ENCODE results near the gene ELOVL5.

Gene ELOVL5

GRCh38 chr6:53268858-53269608, 79.7 kb downstream of the ELOVL5 start:
- no peak for DNase-seq

DNA sequence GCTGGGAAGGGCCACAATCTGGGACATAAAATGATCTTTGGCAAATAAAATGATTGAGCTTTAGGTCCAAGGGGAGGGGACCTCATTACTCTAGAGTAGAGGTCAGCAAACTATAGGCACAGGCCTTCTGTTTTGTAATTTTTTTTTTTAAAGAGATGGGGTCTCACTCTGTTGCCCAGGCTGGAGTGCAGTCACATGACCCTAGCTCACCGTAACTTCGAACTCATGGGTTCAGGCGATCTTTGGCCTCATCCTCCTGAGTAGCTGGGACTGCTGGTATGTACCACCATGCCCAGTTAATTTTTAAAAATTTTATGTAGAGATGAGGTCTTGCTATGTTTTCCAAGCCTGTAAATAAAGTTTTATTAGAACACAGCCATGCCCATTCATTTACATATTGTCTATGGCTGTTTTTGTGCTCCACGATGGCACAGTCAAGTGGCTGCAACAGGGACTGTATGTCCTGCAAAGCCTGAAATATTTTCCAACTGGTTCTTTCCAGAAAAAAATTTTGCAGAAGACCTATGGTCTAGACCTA, 82.1 kb downstream of the ELOVL5 start:
- no peak for DNase-seq

DNA sequence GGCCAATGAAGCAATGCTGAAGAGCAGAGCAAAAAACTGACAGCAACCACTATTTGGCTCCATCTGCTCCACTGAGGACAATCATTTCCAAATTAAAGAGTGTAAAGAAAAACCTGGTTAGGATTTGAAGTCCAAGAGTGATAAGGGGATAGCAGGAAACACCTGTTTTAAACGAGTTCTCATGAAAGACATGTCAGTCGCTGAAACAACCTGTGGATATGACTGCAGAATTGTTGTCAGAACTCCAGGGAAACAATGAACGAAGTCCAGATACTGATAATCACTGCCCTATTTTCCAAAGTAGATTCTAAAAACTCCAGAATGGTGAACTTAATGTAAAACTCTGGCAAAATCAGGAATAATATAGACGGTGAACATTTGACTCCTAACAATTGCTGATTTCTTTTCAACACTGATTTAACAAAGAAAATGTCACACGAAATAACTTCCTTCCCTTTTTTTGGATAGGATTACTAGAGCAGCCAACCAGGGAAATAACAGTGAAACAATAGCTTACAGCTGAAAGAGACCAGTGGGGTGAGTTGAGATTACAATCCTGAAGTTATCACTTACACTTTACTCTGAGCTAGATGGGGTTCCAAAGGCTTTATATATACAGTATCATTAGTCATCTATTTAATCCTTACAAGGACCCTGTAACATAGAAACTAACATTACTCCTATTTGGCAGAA, 83.7 kb downstream of the ELOVL5 start:
- no peak for DNase-seq

- DNase-seq = no peak
Measured at GRCh38 chr6:53264337-53264736, 84.4 kb downstream of the ELOVL5 start.

GRCh38 chr6:53263917-53264316, 84.8 kb downstream of the ELOVL5 start:
- DNase-seq = no peak

- no peak for DNase-seq
Measured at GRCh38 chr6:53259860-53260580, 88.7 kb downstream of the ELOVL5 start.

DNA sequence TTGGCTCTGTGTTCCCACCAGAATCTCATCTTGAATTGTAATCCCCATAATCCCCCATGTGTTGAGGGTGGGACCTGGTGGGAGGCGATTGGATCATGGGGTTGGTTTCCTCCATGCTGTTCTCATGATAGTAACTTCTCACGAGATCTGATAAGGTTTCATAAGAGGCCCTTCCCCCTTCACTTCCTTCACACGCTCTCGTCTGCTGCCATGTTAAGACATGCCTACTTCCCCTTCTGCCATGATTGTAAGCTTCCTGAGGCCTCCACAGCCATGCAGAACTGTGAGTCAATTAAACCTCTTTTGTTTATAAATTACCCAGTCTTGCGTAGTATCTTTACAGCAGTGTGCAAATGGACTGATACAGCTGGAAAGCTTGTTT, 90.0 kb downstream of the ELOVL5 start:
- no peak for DNase-seq

DNA sequence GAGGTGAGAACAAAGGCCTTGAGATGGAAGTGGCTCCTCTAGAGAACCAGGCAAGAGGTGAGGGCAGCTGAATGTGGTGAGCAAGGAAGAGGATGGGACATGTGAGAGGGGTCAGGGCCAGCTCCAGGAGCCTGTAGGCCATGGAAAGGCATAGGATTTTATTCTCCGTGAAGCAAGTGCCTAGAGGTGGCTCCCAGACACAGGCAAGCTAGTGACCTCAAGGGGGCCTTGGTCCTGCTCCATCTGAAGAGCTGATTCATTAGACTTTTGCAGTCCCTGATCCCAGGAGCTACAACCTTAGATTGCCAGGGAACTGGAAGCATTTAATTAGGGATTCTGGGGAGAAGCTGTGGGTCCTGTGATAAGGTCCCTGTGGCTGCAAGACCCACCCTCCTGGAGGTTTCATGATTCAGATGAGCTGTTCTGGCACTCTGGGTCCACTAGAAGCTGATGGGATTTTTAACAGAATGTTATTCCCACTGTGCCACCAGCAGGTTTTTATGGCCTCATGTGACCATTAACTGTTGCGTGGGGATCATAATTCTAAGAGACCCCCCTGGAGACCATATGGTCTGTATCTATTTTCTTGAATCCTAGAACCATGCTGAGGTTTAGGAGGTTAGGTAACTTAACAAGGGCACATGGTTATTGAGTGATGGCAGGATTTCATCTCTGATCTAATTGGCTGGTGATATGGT, 90.5 kb downstream of the ELOVL5 start:
- DNase-seq = no peak

- no peak for DNase-seq
Measured at GRCh38 chr6:53257533-53257932, 91.2 kb downstream of the ELOVL5 start.

DNA sequence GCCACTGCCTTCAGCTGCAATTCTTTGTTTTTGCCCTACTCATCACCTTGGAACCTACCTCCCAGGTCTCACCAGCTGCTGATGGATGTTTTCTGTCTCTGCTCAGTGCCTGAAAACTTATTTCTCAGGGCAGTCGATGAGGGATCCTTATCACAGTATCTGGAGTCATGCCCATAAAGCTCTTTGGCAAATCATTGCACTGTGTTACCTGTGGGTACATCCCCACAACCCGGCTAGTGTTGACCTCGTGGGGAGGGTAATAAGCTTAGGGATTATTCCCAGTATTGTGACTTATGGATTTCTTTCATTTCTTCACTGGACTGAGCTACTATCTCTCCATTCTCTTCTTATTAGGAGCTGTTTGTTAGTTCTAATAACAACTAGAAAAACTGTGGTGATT, 91.7 kb downstream of the ELOVL5 start:
- DNase-seq = no peak

GRCh38 chr6:53252177-53252692, 96.5 kb downstream of the ELOVL5 start:
- no peak for DNase-seq

DNA sequence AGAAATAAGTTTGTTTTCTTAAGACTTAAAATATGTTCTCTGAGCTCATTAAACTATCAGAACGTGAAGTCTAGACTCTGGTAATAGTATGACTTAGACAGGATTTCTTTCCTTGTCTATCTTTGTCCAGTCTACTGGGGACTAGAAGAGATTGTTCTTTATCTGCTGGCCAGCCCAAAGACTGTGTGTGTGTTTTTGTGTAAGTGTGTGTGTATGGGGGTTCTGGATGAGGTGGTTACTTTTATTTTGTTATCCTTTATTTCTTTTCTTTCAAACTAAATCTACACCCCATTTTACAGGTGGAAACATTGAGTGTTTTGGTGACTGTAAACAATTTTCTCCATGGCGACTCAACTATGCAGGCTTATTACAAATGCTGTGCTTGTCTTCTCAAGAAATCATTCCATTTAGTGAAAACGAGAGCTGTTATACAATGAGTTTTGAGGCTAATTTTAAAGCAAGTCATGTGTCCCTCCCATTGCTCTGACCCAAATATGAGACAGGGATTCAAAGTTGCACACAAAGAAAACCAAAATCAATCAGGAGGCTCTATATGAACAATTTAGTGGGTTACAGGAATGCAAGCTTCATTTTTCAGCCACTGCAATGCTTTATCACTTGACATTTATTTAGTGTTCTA, 97.6 kb downstream of the ELOVL5 start:
- DNase-seq = no peak

DNA sequence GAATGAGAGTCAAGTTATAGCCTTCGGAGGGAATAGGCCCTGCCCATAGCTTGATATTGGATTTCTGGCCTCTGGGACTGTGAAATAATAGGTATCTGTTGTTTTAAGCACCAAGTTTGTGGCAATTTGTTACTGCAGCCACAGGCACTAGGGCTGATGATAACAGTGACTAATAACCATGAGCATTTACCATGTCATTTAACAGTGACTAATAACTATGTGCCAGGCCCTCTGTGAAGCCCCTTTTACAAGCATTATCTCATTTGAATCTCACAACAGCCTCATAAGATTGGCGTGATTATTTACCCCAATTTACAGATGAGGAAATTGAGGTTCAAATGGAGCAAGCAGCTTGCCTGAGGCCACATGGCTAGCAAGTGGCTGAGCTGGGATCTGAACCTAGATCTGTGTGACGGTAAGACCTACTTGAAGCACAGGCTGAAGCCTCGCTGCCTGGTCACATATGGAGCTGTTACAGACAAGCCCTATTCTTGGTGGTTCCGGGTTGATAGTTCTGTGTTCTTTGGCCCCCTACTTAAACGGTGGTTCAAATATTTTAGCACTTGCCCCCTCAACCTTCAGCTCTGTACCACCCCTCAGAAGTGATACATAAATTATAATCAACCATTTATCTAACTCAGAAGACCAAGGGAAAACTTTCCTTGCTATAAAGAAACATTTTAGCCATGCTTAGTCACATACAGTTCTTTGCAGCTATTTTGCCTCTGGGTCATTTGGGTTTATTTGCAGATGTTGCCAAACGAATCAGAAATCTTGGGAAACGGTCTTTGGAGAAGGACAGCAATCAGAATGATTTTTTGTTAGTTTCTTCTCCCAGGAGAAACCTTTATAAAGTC, 98.3 kb downstream of the ELOVL5 start:
- DNase-seq = no peak

DNA sequence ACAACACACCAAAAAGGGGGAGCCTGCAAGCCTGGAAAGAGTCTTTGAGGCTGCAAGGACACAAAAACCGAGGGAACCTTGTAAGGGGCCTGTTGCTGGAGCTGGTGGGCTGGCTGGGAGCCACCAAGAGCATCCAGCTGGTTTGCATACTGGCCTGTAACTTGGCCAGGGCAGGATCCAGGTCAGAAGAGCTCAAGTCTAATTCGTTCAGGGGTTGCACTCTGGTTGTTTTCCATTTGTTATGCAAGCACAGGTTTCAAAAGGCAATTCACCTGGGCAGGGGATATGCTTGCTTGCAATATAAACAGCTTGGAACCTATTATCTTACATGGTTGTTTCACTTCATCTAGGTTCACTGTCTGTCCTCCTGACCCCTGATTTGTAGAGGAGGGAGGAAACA, 101.8 kb downstream of the ELOVL5 start:
- DNase-seq = no peak

DNA sequence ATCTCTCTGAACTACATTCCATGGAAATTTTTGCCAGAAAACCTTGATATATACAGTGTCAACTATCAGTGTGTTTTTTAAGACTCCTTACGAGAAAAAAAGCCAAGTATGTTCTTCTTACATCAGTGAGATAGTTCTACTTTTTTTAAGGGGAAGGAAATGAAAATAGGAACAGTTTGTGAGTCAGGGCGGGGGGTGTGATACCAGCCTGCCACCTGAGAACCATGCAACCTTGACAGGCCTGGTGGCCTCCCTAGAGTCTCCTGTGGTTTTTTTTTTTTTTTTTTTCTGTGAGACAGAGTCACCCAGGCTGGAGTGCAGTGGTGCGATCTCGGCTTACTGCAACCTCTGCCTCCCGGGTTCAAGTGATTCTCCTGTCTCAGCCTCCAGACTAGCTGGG, 103.8 kb downstream of the ELOVL5 start:
- no peak for DNase-seq

DNA sequence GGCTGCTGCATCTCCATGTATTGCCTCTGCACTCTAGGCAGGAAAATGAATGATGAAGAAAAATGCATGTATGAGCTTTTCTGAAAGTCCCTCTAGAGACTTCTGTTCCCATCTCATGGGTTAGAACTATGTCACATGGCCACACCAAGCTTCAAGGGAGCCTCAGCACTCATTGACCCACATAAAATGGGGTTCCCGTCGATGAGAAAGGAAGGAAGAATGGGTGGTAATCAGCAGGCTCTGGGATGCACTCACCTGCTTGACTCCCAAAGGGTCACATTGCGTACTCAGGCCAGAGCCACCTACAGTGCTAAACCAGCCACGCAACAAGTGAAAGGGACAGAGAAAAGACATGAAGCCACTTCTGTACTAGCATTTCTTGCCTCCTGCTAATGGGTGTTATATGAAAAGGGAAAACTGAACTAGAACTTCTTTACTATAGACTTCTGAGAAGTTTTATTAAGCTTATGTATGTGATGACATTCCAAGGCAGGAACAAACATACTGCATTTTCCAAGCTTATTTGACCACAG, 104.3 kb downstream of the ELOVL5 start:
- no peak for DNase-seq

GRCh38 chr6:53241938-53242337, 106.8 kb downstream of the ELOVL5 start:
- DNase-seq = no peak

- no peak for DNase-seq
Measured at GRCh38 chr6:53240761-53241160, 108.0 kb downstream of the ELOVL5 start.

- DNase-seq = no peak
Measured at GRCh38 chr6:53240139-53240538, 108.6 kb downstream of the ELOVL5 start.

GRCh38 chr6:53239526-53239925, 109.2 kb downstream of the ELOVL5 start:
- no peak for DNase-seq

GRCh38 chr6:53238311-53238710, 110.4 kb downstream of the ELOVL5 start:
- DNase-seq = no peak

All from NCI-H2081 (cell line).